GM18873 (cell line): ENCODE measurements around the gene IL6R.
"Not testable (repeated sequence)": the region's sequence is repeated elsewhere in the genome, so short reads cannot be mapped to it uniquely, and the experiment has no call there.

Source experiments
- ATAC-seq: cut with Tn5 transposase; IDR thresholded peaks from one replicate; pipeline ENCODE4 v1.9.1; 2021; ENCODE audit warnings: mild to moderate bottlenecking, moderate library complexity, moderate number of reproducible peaks; ENCODE audit not compliant: unreplicated experiment, low FRiP score

The IL6R gene

DNA sequence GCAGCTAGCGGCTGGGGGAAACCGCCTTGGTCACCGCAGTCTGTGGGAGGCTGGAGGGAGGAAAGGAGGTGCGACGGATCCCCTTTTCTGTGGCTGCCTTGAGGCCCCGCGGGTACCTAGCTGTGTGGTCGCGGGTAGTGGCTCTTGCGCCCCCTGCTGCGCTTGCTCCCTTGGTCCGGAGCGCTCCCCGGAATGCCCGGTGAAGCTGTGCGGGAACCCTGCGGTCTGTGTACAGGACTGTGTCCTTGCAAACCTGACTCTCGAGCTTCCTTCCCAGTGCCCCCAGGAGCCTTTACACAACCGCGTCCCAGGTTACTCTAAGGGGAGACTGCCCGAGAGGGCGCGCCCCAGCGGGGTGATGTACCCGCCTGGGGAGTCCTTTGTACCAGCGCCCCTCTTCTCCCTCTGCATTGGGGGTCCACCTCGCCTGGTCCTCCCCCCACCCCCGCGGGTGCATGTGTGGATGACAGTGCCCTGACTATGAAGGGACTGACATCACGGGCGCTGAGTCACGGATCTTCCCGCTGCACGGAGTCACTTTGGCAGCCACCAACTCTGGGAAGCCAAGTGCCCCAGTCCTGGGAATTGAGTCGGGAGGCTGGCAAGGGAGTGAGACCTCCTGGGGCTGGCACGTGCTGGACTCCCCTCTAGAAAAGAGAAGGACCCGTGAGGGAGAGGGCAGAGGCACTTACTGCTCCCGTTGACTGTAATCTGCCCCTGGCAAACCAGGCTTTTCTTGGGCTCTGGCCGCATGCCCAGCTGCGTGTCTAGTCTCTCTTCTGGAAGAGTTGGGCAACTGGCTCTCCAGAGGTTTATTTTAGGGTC lies 816 bp downstream of the IL6R start:
- ATAC-seq = peak; percentile 0

DNA sequence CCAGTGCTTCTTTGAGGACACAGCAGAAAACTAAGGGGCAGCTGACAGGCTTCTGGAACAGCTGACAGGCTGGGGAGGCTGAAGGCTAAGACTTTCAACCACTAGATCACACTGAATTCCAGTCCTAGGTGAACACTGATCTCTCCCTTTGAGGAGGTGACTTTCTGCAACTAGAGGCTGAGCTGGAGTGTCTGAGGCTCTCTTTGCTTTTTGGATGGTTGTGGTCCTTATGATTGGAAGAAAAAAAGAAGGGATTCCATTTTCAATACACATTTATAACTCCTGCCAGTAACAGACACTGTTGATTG lies 1.4 kb downstream of the IL6R start:
- ATAC-seq = no peak

DNA sequence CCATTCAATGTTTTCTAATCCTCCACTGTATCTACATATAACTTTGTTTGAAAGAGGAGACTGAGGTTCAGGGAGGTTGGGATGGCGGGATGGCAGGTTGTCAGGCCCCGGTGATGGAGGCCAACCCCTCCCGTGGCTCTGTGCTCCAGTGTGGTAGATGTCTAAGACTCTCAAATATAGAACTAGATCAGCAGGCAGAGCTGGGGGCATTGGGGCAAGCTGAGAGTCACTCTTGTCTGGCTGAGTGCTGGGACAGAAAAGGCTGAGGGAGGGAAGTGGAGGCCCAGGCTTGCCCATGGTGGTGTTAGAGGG lies 1.7 kb downstream of the IL6R start:
- ATAC-seq = no peak

GRCh38 chr1:154407198-154408091 lies 2.3 kb downstream of the IL6R start:
- ATAC-seq = no peak

GRCh38 chr1:154408174-154408777 lies 3.1 kb downstream of the IL6R start:
- ATAC-seq = no peak

- no peak for ATAC-seq
These were observed 5.2 kb downstream of the IL6R start for GRCh38 chr1:154410185-154410827.

GRCh38 chr1:154411525-154411924 lies 6.4 kb downstream of the IL6R start:
- no peak for ATAC-seq

GRCh38 chr1:154413177-154413783 lies 8.1 kb downstream of the IL6R start:
- ATAC-seq = no peak

- ATAC-seq = no peak
These were observed 9.5 kb downstream of the IL6R start for GRCh38 chr1:154414606-154415005.

DNA sequence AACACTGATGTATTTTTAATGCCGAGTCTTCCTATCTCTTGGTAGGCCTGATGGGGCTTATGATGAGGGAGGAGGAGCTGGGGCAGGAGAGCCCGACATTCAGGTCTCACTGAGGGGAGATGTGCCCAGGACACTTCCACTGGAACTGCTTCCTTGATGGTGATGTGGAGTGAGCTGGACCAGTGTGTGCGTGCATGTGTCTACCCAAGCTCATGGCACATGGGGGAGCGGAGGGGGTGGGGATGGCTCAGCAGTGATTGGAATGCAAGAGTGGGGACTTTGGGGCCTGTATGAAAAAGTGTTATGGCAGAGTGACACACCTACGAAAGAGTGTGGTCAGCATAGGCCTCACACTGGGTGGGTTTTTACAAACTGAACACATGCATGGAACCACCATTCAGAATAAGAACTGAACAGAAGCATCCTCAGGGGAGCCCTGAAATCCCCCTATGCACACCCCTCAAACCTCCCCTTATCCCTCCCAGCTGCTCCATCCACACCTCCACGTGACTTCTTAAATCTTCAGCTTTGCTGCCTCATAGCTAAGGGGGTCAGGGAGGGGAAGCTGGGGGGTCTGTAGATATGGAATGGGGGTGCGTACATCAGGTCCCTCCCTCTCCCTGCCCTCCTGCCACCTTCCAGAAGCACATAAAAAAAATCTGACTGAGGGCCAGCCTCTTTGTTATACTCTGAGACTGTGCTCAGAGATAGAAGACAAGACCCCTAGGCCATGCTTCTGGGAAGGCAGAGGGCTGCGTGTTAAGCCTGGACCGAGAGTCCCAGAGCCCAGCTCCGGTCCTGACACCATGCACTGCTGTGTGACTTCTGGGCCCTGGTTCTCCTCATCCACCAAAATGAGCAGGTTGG lies 11.6 kb downstream of the IL6R start:
- no peak for ATAC-seq

DNA sequence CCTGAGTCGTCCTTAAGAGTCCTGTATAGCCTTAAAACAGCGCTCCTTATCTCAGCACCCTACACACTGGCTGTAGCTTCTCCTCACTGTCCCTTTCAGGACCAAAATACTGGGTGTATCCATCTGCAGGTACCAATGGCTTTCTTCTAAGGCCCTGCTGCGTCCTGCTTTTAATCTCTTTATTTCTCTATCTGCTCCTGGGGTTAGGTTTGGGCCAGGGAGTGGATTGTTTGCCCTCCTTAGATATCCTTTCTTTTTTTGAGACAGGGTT lies 12.1 kb downstream of the IL6R start:
- ATAC-seq = no peak

GRCh38 chr1:154418062-154418921 lies 13.1 kb downstream of the IL6R start:
- ATAC-seq = no peak

GRCh38 chr1:154418923-154419619 lies 13.9 kb downstream of the IL6R start:
- no peak for ATAC-seq

DNA sequence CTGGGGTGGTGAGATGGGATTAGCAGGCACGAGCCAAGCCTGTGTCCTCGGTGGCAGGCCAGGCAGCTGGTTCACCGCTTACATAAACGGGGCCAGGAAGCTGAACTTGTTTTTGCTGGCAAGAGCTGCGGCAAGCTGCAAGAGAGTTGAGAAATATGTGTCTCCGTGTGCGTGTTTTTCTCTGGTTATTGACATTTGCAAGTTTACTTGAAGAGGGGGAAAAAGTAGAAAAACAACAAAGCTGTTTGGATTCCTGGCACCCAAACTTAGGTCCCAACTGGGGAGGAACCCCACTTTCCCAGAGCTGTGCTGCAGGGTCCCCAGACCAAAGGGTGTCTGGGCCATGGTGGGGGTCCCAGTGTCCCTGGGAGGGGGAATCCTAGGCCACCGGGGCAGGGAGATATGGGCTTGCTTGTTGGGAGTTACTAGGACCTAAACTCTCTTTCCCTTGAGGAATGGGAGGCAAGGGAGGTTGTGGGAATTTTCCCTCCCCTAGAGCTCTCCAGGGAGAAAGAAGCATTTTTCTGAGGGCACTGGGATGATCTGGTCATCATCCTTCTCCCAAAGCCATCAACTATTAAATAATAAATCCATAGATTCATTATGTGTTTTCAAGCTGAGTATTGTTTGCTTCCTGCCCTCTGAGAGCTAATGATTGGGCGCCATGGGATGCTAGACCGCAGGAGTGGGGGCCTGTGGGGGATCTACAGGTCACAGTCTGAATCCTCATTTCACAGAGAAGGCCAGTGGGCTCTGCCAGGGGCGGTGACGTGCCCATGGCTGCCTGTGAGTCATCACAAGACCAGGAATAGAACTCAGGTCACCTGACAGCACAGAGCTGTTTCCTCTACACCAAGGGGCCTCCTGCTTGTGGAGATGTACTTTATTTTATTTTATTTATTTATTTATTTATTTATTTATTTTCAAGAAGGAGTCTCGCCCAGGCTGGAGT lies 14.8 kb downstream of the IL6R start:
- ATAC-seq = no peak

DNA sequence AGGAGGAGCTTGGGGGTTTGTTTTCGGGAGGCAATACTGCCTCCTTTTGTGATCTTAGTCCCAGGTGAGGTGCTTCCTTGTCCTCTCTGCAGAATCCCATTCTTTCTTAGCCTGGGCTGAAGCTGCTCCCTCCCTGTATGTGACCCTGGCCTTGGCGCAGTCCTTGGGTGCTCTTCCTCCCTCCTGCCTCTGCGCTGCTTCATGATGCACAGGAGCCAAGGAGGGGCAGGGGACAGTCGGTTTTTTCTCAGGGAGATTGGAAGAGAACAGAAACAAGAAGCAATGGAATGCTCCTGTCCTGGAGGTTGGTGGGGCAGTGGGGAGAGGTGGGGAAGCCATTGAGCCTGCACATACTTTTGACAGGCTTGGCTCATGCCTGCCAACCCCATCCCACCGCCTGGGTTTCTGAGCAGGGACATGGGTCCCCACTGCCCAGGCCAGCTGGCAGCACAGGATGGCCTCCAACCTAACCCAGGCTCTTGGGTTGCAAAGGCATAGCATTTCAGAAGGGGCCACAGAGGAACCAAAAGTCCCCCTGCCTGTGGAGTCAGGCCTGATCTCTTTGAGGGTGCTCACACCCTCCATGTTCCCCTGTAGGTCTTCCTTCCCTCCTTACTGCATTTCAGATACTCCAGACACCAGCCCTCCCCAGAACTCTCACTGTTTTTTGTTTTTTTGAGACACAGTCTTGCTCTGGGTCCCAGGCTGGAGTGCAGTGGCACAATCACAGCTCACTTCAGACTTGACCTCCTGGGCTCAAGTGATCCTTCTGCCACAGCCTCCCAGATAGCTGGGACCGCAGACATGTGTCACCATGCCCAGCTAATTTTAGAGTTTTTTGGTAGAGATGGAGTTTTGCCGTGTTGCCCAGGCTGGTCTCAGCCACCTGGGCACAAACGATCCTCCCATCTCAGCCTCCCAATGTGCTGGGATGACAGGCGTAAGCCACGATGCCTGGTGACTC lies 16.1 kb downstream of the IL6R start:
- ATAC-seq = no peak

DNA sequence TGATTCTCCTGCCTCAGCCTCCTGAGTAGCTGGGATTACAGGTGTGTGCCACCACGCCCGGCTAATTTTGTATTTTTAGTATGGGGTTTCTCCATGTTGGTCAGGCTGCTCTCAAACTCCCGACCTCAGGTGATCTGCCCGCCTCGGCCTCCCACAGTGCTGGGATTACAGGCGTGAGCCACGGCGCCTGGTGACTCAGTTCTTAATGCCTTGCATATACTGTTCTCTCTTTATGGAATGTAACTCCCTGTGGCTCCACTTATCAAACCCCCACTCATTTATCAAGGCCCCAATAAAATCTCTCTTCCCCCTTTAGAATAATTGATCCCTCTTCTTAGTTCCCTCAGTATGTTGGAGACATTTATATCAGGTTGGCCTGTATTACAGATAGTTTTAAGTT lies 16.9 kb downstream of the IL6R start:
- not testable (repeated sequence) for ATAC-seq
